OCI-M2 (cell line): Measurements from ENCODE around the gene TMTC1.

Experiments used
- DNase-seq: peaks from one replicate; lab custom pipeline; 2025; ENCODE audit not compliant: unreplicated experiment; lab: John Stamatoyannopoulos, UW

TMTC1 gene

GRCh38 chr12:29713729-29714128 is 70.0 kb downstream of the TMTC1 start:
- DNase-seq = no peak

- DNase-seq = no peak
These were observed 72.4 kb downstream of the TMTC1 start for GRCh38 chr12:29711381-29711780.

GRCh38 chr12:29710104-29710503 is 73.6 kb downstream of the TMTC1 start:
- DNase-seq = no peak

GRCh38 chr12:29709496-29710040 is 74.2 kb downstream of the TMTC1 start:
- no peak for DNase-seq

- DNase-seq = no peak
These were observed 74.7 kb downstream of the TMTC1 start for GRCh38 chr12:29709054-29709453.

DNA sequence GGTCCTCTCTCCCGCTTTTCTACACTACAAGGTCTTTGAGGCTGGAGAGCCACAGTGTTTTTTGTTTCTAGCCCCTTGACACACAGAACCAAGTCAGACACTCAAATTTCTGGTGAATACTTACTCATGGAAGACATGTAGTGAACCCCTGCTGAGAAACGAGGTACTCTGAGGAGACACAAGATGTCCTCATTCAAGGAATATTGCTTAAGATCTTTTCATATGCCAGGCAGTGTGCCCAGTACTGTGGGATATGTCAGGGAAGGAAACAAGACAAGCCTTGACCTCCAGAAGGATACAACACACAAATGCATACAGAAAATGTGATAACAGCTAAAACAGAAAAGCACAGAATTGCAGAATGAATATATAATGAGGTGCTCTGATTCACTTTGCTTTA is 75.9 kb downstream of the TMTC1 start:
- no peak for DNase-seq

GRCh38 chr12:29706311-29706710 is 77.4 kb downstream of the TMTC1 start:
- DNase-seq = no peak

DNA sequence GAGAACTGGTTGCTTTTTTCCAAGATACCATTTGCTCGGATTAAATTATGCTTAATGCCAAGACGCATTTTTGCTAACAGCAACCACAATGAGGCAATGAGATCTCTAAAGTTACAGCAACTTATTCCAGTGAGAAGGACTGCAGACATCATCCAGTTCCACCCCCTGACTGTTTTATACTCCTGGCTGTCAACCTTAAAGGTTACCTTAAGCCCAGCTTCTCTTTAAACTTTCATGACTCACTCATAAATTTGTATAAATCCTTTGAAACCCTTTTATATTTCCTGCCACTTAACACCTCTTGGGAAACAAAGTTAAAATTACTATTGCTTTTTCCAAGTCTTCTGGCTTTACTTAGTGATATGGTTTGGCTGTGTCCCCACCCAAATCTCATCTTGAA is 80.2 kb downstream of the TMTC1 start:
- no peak for DNase-seq

DNA sequence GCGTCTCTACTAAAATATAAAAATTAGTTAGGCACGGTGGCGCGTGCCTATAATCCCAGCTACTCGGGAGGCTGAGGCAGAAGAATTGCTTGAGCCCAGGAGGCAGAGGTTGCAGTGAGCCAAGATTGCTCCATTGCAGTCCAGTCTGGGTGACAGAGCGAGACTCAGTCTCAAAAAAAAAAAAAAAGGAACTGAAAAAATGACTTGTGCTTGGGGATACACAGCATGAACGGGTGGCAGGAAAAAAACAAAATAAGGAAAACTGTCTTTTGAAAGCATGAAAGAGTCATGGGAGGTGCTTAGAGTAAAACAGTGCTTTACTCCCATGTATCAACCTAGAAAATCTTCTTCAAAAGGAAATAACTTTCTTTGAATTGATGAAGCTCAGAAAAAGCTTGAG is 80.8 kb downstream of the TMTC1 start:
- no peak for DNase-seq

GRCh38 chr12:29702222-29702621 is 81.5 kb downstream of the TMTC1 start:
- DNase-seq = no peak

DNA sequence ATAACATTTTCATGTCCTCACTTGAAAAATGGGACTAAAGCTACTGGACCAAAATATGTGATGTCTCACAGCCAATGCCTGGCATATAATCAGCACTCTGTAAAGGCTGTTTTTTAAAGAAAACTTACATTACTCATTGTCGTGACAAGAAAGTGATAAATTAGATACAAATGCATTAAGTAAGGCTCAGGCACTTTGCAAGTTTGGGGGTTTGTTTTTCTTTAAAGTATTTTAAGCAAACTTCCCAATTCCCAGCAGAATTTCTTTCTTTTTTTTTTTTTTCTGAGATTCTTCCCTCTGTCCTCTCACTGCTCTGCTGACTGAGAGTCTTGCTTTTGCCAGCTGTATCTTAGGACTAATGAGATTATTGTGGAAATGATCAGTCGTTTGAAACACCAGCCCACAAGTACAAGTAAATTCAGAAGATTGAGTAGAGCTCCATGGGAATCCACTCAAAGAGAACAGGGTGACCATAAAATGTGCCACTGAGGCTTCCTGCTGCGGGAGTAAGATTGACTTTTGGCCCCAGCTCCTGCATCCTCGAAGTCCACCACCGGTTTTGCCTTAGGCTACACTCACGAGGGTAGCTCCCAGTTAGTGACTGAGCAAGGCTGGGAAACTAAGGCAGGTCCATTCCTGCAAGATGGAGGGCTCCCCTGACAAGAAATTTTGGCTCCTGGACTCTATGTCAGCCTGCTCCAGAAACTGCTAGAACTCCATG is 82.8 kb downstream of the TMTC1 start:
- DNase-seq = no peak

DNA sequence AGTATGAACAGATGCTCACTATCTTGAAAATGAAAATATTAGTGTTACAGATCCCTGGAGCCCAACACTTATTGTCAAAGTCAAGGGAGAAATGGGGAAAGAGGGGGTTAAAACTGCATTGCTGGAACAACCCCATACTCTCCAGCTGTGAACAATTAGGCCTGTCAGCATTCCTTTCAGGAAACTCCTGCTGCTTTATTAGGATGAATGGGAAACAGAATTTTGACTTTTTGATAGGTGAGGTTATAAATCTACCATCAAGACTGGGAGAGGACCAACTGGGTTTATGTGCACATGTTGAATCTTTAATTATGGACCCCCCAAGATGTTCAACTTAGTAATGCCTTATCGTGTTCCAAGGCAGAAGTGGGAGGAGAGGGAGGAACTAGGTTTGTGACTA is 85.0 kb downstream of the TMTC1 start:
- DNase-seq = no peak

GRCh38 chr12:29695800-29696199 is 87.9 kb downstream of the TMTC1 start:
- DNase-seq = no peak

GRCh38 chr12:29695026-29695425 is 88.7 kb downstream of the TMTC1 start:
- DNase-seq = no peak

- no peak for DNase-seq
These were observed 89.7 kb downstream of the TMTC1 start for GRCh38 chr12:29694002-29694401.

GRCh38 chr12:29692237-29692636 is 91.5 kb downstream of the TMTC1 start:
- DNase-seq = no peak

DNA sequence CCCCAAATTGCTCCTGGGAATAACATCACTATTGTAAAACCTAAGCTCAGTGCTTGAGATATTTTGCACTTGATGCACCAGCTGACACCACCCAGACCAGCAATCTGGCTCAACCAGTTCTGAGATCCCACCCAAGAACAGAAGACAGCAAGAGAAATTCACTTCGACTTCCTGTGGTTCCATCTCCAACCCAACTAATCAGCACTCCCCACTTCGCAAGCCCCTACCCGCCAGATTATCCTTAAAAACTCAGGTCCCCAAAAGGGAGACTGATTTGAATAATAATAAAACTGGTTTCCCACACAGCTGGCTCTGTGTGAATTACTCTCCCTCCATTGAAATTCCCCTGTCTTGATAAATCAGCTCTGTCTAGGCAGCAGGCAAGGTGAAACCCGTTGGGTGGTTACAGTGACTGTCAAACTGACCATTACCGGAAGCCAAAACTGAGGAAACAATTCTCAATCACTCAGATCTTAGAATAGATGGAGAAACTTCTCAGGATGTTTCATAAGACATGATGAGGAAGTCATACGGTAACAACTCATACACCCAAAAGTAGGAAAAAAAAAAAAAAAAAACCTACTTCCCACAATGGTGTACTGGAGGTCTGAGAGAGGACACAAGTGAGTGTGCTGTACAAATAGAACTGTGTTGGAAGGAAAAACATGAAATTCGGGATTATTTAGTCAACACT is 92.4 kb downstream of the TMTC1 start:
- DNase-seq = no peak

- no peak for DNase-seq
These were observed 93.0 kb downstream of the TMTC1 start for GRCh38 chr12:29690728-29691127.

GRCh38 chr12:29688914-29689313 is 94.8 kb downstream of the TMTC1 start:
- DNase-seq = no peak

- no peak for DNase-seq
These were observed 101.7 kb downstream of the TMTC1 start for GRCh38 chr12:29682088-29682487.

DNA sequence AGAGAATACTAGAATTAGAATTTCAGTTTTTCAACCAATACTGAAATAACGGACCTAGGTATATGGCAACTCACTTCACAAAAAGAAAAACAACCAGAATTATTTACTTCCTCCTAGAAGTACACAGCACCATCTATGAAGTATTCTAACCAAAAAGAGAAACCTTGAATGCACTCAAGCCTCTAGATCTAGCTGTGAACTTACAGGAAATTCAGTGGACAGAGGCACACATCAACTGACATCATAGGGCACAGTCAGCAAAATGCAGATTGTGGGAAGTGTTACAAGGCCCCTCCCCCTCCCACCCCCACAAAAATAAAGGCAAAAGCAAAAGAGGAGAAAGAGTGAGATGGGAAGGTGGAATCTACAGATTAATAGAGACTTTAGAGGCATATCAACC is 102.4 kb downstream of the TMTC1 start:
- DNase-seq = no peak

DNA sequence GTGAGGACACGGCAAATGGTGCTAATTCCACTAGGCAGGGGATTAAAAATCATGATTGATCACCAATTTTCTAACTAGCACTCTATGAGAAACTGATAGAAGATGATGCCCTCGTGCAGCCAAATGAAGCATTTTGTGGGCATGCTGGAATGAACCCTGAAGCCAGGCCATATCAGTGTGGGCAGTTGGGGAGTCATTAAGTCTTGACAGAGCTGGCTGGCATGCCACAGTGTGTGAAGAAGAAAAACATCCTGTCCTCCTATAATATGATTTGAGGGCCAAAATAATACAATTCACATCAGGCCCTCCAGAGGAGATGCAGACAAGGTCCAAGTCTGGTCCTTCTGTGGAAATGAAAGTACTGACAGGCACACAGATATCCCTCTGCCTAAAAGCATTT is 107.1 kb downstream of the TMTC1 start:
- no peak for DNase-seq

GRCh38 chr12:29674463-29674862 is 109.3 kb downstream of the TMTC1 start:
- no peak for DNase-seq
